K562 (cell line): ENCODE data around the gene NTM.

Source experiments
- CREB1 ChIP-seq, 2 experiments: sonication (generic) in 1 of 2; formaldehyde crosslinking in 1 of 2; IDR thresholded peaks; 2 replicates each; pipeline versions ENCODE4 v1.6.1 to v1.8.0; 2012 to 2022; ENCODE audit warnings: inconsistent platforms in 1 of 2, mild to moderate bottlenecking in 1 of 2, missing genetic modification reagents in 1 of 2, moderate library complexity in 1 of 2
- POLR2A ChIP-seq: fragments of 450-650 bp; conservative IDR thresholded peaks from 2 replicates; pipeline ENCODE4 v1.6.1; 2016
- POLR2H ChIP-seq: IDR thresholded peaks from 2 replicates; pipeline ENCODE4 v1.6.1; 2016; ENCODE audit warnings: missing genetic modification characterization, low read depth, mild to moderate bottlenecking, control low read depth, missing compliant biosample characterization, moderate library complexity
- TEAD4 ChIP-seq, 2 experiments: sonication (generic) in 1 of 2; formaldehyde crosslinking in 1 of 2; IDR thresholded peaks; 2 replicates each; pipeline versions ENCODE4 v1.6.1 to v1.8.0; 2012 to 2022; ENCODE audit warnings: borderline replicate concordance in 1 of 2, inconsistent platforms in 1 of 2, low read length in 1 of 2, mild to moderate bottlenecking in 1 of 2, missing genetic modification reagents in 1 of 2
- ZNF263 ChIP-seq: sonication (generic); formaldehyde crosslinking; IDR thresholded peaks from 2 replicates; pipeline ENCODE4 v1.8.0; 2022; ENCODE audit warnings: mild to moderate bottlenecking, missing genetic modification reagents, borderline replicate concordance
- TF ChIP-seq, protein P1 (sequence below): fragments of 250-450 bp; sonication (Bioruptor Pico); IDR thresholded peaks from 2 replicates; pipeline ENCODE4 v1.4.0; 2020; ENCODE audit warnings: borderline replicate concordance
- TF ChIP-seq, protein P2 (sequence below): sonication (generic); formaldehyde crosslinking; IDR thresholded peaks from 2 replicates; pipeline ENCODE4 v1.8.1; 2023; ENCODE audit warnings: mild to moderate bottlenecking, missing genetic modification reagents
- TF ChIP-seq, protein P3 (sequence below), 3 experiments: IDR thresholded peaks in 2 of 3; conservative IDR thresholded peaks in 1 of 3; 2 replicates each; pipeline ENCODE4 v1.5.1; 2011 to 2012; ENCODE audit warnings: low read length in 3 of 3, mild to moderate bottlenecking in 3 of 3, control low read depth in 2 of 3, improper control_type of control experiment in 1 of 3, inconsistent platforms in 1 of 3, low read depth in 1 of 3, mixed read lengths in 1 of 3, moderate library complexity in 1 of 3; ENCODE audit not compliant: insufficient read depth in 2 of 3
- TF ChIP-seq, protein P4 (sequence below), 2 experiments: fragments of 450-650 bp; IDR thresholded peaks; 2 replicates each; pipeline ENCODE4 v1.6.1; 2018; ENCODE audit warnings: mild to moderate bottlenecking in 2 of 2, low read depth in 1 of 2; ENCODE audit not compliant: partially characterized antibody in 2 of 2

DNA sequence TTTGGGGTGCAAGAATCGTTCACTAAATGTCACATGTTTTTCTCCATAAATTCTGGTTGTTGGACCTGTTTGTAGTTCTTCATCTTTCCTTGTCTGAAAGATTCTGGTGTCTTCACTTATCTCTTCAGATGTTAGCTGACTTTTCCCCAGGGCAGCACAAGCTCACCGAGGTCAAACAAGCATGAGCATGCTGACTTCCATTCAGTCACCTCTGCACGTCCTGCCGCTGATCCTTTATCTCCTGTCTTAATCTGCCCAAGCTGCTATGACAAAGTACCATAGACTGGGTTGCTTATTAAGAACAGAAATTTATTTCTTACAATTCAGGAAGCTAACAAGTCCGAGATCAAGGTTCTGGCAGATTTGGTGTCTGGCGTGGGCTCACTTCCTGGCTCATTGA lies 800.6 kb downstream of the NTM start:
- TF ChIP-seq CREB1 (IDR thresholded peaks at IDR 0.05), result no peak
- TF ChIP-seq CREB1 (CRISPR knock-in tag; IDR thresholded peaks at IDR 0.05), result no peak
- TF ChIP-seq POLR2A, result no peak
- TF ChIP-seq, protein P1, sequence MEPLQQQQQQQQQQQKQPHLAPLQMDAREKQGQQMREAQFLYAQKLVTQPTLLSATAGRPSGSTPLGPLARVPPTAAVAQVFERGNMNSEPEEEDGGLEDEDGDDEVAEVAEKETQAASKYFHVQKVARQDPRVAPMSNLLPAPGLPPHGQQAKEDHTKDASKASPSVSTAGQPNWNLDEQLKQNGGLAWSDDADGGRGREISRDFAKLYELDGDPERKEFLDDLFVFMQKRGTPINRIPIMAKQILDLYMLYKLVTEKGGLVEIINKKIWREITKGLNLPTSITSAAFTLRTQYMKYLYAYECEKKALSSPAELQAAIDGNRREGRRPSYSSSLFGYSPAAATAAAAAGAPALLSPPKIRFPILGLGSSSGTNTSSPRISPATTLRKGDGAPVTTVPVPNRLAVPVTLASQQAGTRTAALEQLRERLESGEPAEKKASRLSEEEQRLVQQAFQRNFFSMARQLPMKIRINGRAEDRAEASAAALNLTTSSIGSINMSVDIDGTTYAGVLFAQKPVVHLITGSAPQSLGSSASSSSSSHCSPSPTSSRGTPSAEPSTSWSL (CRISPR knock-in tag), result no peak
- TF ChIP-seq POLR2H (tag), result no peak
- TF ChIP-seq, protein P2, sequence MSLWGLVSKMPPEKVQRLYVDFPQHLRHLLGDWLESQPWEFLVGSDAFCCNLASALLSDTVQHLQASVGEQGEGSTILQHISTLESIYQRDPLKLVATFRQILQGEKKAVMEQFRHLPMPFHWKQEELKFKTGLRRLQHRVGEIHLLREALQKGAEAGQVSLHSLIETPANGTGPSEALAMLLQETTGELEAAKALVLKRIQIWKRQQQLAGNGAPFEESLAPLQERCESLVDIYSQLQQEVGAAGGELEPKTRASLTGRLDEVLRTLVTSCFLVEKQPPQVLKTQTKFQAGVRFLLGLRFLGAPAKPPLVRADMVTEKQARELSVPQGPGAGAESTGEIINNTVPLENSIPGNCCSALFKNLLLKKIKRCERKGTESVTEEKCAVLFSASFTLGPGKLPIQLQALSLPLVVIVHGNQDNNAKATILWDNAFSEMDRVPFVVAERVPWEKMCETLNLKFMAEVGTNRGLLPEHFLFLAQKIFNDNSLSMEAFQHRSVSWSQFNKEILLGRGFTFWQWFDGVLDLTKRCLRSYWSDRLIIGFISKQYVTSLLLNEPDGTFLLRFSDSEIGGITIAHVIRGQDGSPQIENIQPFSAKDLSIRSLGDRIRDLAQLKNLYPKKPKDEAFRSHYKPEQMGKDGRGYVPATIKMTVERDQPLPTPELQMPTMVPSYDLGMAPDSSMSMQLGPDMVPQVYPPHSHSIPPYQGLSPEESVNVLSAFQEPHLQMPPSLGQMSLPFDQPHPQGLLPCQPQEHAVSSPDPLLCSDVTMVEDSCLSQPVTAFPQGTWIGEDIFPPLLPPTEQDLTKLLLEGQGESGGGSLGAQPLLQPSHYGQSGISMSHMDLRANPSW (CRISPR knock-in tag), result no peak
- no peak for TF ChIP-seq TEAD4 (IDR thresholded peaks at IDR 0.05; ENCODE audit: low read length)
- TF ChIP-seq TEAD4 (CRISPR knock-in tag; IDR thresholded peaks at IDR 0.05; ENCODE audit: borderline replicate concordance), result no peak
- TF ChIP-seq, protein P3, sequence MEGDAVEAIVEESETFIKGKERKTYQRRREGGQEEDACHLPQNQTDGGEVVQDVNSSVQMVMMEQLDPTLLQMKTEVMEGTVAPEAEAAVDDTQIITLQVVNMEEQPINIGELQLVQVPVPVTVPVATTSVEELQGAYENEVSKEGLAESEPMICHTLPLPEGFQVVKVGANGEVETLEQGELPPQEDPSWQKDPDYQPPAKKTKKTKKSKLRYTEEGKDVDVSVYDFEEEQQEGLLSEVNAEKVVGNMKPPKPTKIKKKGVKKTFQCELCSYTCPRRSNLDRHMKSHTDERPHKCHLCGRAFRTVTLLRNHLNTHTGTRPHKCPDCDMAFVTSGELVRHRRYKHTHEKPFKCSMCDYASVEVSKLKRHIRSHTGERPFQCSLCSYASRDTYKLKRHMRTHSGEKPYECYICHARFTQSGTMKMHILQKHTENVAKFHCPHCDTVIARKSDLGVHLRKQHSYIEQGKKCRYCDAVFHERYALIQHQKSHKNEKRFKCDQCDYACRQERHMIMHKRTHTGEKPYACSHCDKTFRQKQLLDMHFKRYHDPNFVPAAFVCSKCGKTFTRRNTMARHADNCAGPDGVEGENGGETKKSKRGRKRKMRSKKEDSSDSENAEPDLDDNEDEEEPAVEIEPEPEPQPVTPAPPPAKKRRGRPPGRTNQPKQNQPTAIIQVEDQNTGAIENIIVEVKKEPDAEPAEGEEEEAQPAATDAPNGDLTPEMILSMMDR (IDR thresholded peaks at IDR 0.05 in 2 of 3, conservative IDR thresholded peaks at IDR 0.05 in 1 of 3; ENCODE audit: insufficient read depth in 2 of 3, low read depth in 1 of 3, low read length in 3 of 3), result no peak
- TF ChIP-seq ZNF263 (CRISPR knock-in tag), result no peak
- TF ChIP-seq, protein P4, sequence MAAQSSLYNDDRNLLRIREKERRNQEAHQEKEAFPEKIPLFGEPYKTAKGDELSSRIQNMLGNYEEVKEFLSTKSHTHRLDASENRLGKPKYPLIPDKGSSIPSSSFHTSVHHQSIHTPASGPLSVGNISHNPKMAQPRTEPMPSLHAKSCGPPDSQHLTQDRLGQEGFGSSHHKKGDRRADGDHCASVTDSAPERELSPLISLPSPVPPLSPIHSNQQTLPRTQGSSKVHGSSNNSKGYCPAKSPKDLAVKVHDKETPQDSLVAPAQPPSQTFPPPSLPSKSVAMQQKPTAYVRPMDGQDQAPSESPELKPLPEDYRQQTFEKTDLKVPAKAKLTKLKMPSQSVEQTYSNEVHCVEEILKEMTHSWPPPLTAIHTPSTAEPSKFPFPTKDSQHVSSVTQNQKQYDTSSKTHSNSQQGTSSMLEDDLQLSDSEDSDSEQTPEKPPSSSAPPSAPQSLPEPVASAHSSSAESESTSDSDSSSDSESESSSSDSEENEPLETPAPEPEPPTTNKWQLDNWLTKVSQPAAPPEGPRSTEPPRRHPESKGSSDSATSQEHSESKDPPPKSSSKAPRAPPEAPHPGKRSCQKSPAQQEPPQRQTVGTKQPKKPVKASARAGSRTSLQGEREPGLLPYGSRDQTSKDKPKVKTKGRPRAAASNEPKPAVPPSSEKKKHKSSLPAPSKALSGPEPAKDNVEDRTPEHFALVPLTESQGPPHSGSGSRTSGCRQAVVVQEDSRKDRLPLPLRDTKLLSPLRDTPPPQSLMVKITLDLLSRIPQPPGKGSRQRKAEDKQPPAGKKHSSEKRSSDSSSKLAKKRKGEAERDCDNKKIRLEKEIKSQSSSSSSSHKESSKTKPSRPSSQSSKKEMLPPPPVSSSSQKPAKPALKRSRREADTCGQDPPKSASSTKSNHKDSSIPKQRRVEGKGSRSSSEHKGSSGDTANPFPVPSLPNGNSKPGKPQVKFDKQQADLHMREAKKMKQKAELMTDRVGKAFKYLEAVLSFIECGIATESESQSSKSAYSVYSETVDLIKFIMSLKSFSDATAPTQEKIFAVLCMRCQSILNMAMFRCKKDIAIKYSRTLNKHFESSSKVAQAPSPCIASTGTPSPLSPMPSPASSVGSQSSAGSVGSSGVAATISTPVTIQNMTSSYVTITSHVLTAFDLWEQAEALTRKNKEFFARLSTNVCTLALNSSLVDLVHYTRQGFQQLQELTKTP (IDR thresholded peaks at IDR 0.05; ENCODE audit: low read depth in 1 of 2, partially characterized antibody in 2 of 2), result no peak
